ENCODE measurements around the gene VPS13C. TPM values are rescaled to one million over a fixed set of nuclear protein-coding genes. Genes with fewer than 3 reads are reported as not detected.

VPS13C gene
- total and polyA plus RNA-seq, 2 donors (not counting 1 experiment from before 2014, with no cell fraction given) = 40.0 to 236 TPM

DNA sequence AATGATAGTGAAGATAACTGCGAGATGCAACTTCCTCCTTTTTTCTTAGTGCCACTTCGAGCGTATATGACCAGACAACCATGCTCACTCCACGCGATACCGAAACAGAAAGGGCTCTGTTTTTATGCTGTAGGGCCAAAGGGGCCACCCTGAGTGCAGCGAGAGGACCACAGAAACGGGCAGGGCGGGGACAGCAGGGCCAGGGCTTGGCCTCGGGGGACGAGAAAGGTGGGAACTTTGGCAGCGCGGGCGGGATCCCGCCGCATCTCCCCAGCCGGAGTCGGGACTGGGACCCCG lies 483 bp downstream of the VPS13C start:
- Histone ChIP-seq H3K79me2 (ENCODE audit: control insufficient read depth, insufficient read depth, low read length) (peaks cover 53% of the 10 kb centered on the region), H3K4me2 (replicated peaks; ENCODE audit: low read depth, low read length, poor library complexity, severe bottlenecking) (peak overlapping the region; percentile 84), H3K4me1 (ENCODE audit: control insufficient read depth in 2 of 2, insufficient read depth in 2 of 2, low read length in 2 of 2) (peaks cover 17 to 21% of the 10 kb centered on the region in 2 donors), H3K9me3 (ENCODE audit: control extremely low read depth in 1 of 3, control insufficient read depth in 2 of 3, insufficient read depth in 1 of 3, low read length in 2 of 3) (no peaks in the 10 kb centered on the region), H3K36me3 (replicated peaks in 1 of 2; ENCODE audit: control extremely low read depth in 1 of 2, control insufficient read depth in 1 of 2, extremely low read depth in 1 of 2, insufficient read depth in 2 of 2, low read length in 1 of 2) (peaks cover 2 to 9% of the 10 kb centered on the region in 2 experiments), H3K4me3 (ENCODE audit: control extremely low read depth in 1 of 5, extremely low read depth in 1 of 5, insufficient read depth in 1 of 5, low read depth in 2 of 5, low read length in 4 of 5) (peak overlapping the region; percentile 66 to 99 (median 93)), H3K27ac (ENCODE audit: low read length in 2 of 2) (peak overlapping the region; percentile 94 to 95), H3K27me3 (replicated peaks in 1 of 4; ENCODE audit: control extremely low read depth in 1 of 4, control insufficient read depth in 3 of 4, insufficient read depth in 4 of 4, low read length in 3 of 4) (peaks cover 0 to 5% (median 0%) of the 10 kb centered on the region in 4 experiments), H4K20me1 (ENCODE audit: control insufficient read depth, insufficient read depth, low read length, poor library complexity, severe bottlenecking) (peaks cover 12% of the 10 kb centered on the region), H2AFZ (ENCODE audit: insufficient read depth, low read depth, low read length, poor library complexity, severe bottlenecking) (peak overlapping the region; percentile 88), H3K9ac (ENCODE audit: low read length) (peak overlapping the region; percentile 96)
- Mint-ChIP-seq H3K27ac (peak overlapping the region; percentile 98), H3K4me1 (peaks cover 46% of the 10 kb centered on the region), H3K4me3 (peak overlapping the region; percentile 96), H3K9me3 (ENCODE audit: insufficient read depth) (no peaks in the 10 kb centered on the region), H3K27me3 (peaks cover 6% of the 10 kb centered on the region)
- intact Hi-C loops (cut with micrococcal nuclease) = loop anchor here (1.0 to 10.0 kb wide), 6 partner anchors 9 to 1063 kb away; partner anchors contain the start of gene LACTB
- WGBS (ENCODE audit: insufficient coverage) = under 1% methylated on average over 19 of the region's 19 CpGs
- POLR2A ChIA-PET = interaction anchor here (1.2 to 1.3 kb wide), 2 partner anchors 12 to 33 kb away, joined by 3 to 4 read pairs; no protein-coding TSS in a partner anchor
- no peak for TF ChIP-seq EZH2 (IDR thresholded peaks at IDR 0.05; ENCODE audit: borderline replicate concordance, insufficient read depth, low read depth, low read length, poor library complexity, severe bottlenecking)
- TF ChIP-seq, protein P1, sequence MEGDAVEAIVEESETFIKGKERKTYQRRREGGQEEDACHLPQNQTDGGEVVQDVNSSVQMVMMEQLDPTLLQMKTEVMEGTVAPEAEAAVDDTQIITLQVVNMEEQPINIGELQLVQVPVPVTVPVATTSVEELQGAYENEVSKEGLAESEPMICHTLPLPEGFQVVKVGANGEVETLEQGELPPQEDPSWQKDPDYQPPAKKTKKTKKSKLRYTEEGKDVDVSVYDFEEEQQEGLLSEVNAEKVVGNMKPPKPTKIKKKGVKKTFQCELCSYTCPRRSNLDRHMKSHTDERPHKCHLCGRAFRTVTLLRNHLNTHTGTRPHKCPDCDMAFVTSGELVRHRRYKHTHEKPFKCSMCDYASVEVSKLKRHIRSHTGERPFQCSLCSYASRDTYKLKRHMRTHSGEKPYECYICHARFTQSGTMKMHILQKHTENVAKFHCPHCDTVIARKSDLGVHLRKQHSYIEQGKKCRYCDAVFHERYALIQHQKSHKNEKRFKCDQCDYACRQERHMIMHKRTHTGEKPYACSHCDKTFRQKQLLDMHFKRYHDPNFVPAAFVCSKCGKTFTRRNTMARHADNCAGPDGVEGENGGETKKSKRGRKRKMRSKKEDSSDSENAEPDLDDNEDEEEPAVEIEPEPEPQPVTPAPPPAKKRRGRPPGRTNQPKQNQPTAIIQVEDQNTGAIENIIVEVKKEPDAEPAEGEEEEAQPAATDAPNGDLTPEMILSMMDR (IDR thresholded peaks at IDR 0.05) = no peak
- ATAC-seq (ENCODE audit: low read depth) = peak; percentile 66
- CTCF ChIA-PET = interaction anchor here (1.0 to 3.8 kb wide), 9 partner anchors 11 to 187 kb away, joined by 3 to 37 read pairs (median 5); no protein-coding TSS in a partner anchor
- peak; percentile 91 for DNase-seq

GRCh38 chr15:62059108-62059815 lies 985 bp downstream of the VPS13C start:
- peak; percentile 13 for DNase-seq
- H3K27me3 Mint-ChIP-seq = peaks cover 6% of the 10 kb centered on the region
- peak overlapping the region; percentile 66 to 99 (median 93) for H3K4me3 ChIP-seq (ENCODE audit: control extremely low read depth in 1 of 5, extremely low read depth in 1 of 5, insufficient read depth in 1 of 5, low read depth in 2 of 5, low read length in 4 of 5)

More at GRCh38 chr15:62059108-62059815, 985 bp downstream of the VPS13C start:
- Mint-ChIP-seq H3K27ac (peak overlapping the region; percentile 98), H3K4me1 (peaks cover 51% of the 10 kb centered on the region), H3K9me3 (ENCODE audit: insufficient read depth) (no peaks in the 10 kb centered on the region), H3K4me3 (peak overlapping the region; percentile 96)
- Histone ChIP-seq H3K27me3 (replicated peaks in 1 of 4; ENCODE audit: control extremely low read depth in 1 of 4, control insufficient read depth in 3 of 4, insufficient read depth in 4 of 4, low read length in 3 of 4) (peaks cover 0 to under 1% (median 0%) of the 10 kb centered on the region in 4 experiments), H3K27ac (ENCODE audit: low read length in 2 of 2) (peak overlapping the region; percentile 94 to 95), H3K36me3 (replicated peaks in 1 of 2; ENCODE audit: control extremely low read depth in 1 of 2, control insufficient read depth in 1 of 2, extremely low read depth in 1 of 2, insufficient read depth in 2 of 2, low read length in 1 of 2) (peaks cover 2 to 9% of the 10 kb centered on the region in 2 experiments), H3K79me2 (ENCODE audit: control insufficient read depth, insufficient read depth, low read length) (peaks cover 58% of the 10 kb centered on the region), H3K9me3 (ENCODE audit: control extremely low read depth in 1 of 3, control insufficient read depth in 2 of 3, insufficient read depth in 1 of 3, low read length in 2 of 3) (no peaks in the 10 kb centered on the region), H3K9ac (ENCODE audit: low read length) (peak overlapping the region; percentile 96), H3K4me1 (ENCODE audit: control insufficient read depth in 2 of 2, insufficient read depth in 2 of 2, low read length in 2 of 2) (peaks cover 21 to 22% of the 10 kb centered on the region in 2 donors), H3K4me2 (replicated peaks; ENCODE audit: low read depth, low read length, poor library complexity, severe bottlenecking) (peak overlapping the region; percentile 84), H4K20me1 (ENCODE audit: control insufficient read depth, insufficient read depth, low read length, poor library complexity, severe bottlenecking) (peaks cover 17% of the 10 kb centered on the region), H2AFZ (ENCODE audit: insufficient read depth, low read depth, low read length, poor library complexity, severe bottlenecking) (peak overlapping the region; percentile 88)
- intact Hi-C loops (cut with micrococcal nuclease) = loop anchor here (1.0 kb wide), 2 partner anchors 13 to 32 kb away; no protein-coding TSS in a partner anchor
- ChIA-PET POLR2A (interaction anchor here (1.3 kb wide), 1 partner anchor 12 kb away, joined by 3 read pairs; no protein-coding TSS in a partner anchor), CTCF (interaction anchor here (0.8 to 3.8 kb wide), 7 partner anchors 11 to 187 kb away, joined by 3 to 37 read pairs (median 7); no protein-coding TSS in a partner anchor)
- TF ChIP-seq EZH2 (IDR thresholded peaks at IDR 0.05; ENCODE audit: borderline replicate concordance, insufficient read depth, low read depth, low read length, poor library complexity, severe bottlenecking) = no peak
- TF ChIP-seq, protein P1 (IDR thresholded peaks at IDR 0.05) = no peak
- no CpG with 5 or more reads among the region's 13 CpGs for WGBS (ENCODE audit: insufficient coverage)
- ATAC-seq (ENCODE audit: low read depth) = no peak
